Hematopoietic multipotent progenitor cell (in vitro differentiated cells): Measurements from ENCODE around the gene SLC12A4. TPM values are rescaled to one million over a fixed set of nuclear protein-coding genes. Genes with fewer than 3 reads are reported as not detected.

Experiments
- DNase-seq, 3 donors: peaks; one replicate each; pipeline ENCODE4 v3.0.0-alpha.2; 2011 to 2015; ENCODE audit warnings: low read depth in 2 of 3, low spot score in 2 of 3
- total RNA-seq: library from RNA; depleted of rRNA; stranded (reverse); fragments of >200 nt; gene quantifications from one replicate; pipeline ENCODE4 v1.2.3, GENCODE V29; 2012

The SLC12A4 gene
- total RNA-seq, 1 donor: 28.0 TPM

- no peak for DNase-seq
Measured at GRCh38 chr16:67964477-67965131, 3.8 kb downstream of the SLC12A4 start.

GRCh38 chr16:67963662-67964321, 4.6 kb downstream of the SLC12A4 start:
- DNase-seq: no peak

- no peak for DNase-seq
Measured at GRCh38 chr16:67963292-67963661, 5.2 kb downstream of the SLC12A4 start.

- DNase-seq: no peak
Measured at GRCh38 chr16:67962135-67962534, 6.3 kb downstream of the SLC12A4 start.

- DNase-seq: no peak
Measured at GRCh38 chr16:67961551-67961957, 6.9 kb downstream of the SLC12A4 start.

GRCh38 chr16:67959536-67960329, 8.7 kb downstream of the SLC12A4 start:
- DNase-seq: no peak

GRCh38 chr16:67957622-67958021, 10.8 kb downstream of the SLC12A4 start:
- no peak for DNase-seq

- no peak for DNase-seq
Measured at GRCh38 chr16:67954421-67955196, 13.8 kb downstream of the SLC12A4 start.

GRCh38 chr16:67953641-67954375, 14.6 kb downstream of the SLC12A4 start:
- no peak for DNase-seq

- no peak for DNase-seq
Measured at GRCh38 chr16:67951485-67951884, 17.0 kb downstream of the SLC12A4 start.

GRCh38 chr16:67950335-67950843, 18.0 kb downstream of the SLC12A4 start:
- no peak for DNase-seq

GRCh38 chr16:67949645-67950044, 18.8 kb downstream of the SLC12A4 start:
- no peak for DNase-seq

GRCh38 chr16:67948015-67948414, 20.4 kb downstream of the SLC12A4 start:
- DNase-seq: no peak

GRCh38 chr16:67946966-67947558, 21.4 kb downstream of the SLC12A4 start:
- no peak for DNase-seq

GRCh38 chr16:67946128-67946569, 22.3 kb downstream of the SLC12A4 start:
- no peak for DNase-seq

GRCh38 chr16:67945392-67945933, 23.0 kb downstream of the SLC12A4 start:
- DNase-seq: no peak

GRCh38 chr16:67944690-67945391, 23.6 kb downstream of the SLC12A4 start:
- DNase-seq: no peak

GRCh38 chr16:67943619-67944504, 24.6 kb downstream of the SLC12A4 start, which contains the start of gene LCAT:
TSS of gene LCAT (minus strand) at chr16:67944120. CDS start at chr16:67944101, 19 bp downstream.
- no peak for DNase-seq
